Thyroid gland (tissue), 4 donors: ENCODE results near the gene CLCF1.

Experiments used
- POLR2A ChIP-seq, 2 donors: fragments of 450-650 bp; IDR thresholded peaks; one replicate each; pipeline ENCODE4 v1.6.1; 2017; ENCODE audit warnings: antibody characterized with exemption in 2 of 2, mild to moderate bottlenecking in 2 of 2, moderate library complexity in 1 of 2
- TF ChIP-seq, protein P1 (sequence below), 6 experiments: fragments of 200-600 bp in 3 of 6; fragments of 450-650 bp in 3 of 6; sonication (generic) in 3 of 6; IDR thresholded peaks; one replicate each; pipeline ENCODE4 v1.5.1; 2016 to 2019; ENCODE audit warnings: antibody characterized with exemption in 6 of 6, mild to moderate bottlenecking in 2 of 6, inconsistent platforms in 1 of 6, moderate library complexity in 1 of 6

DNA sequence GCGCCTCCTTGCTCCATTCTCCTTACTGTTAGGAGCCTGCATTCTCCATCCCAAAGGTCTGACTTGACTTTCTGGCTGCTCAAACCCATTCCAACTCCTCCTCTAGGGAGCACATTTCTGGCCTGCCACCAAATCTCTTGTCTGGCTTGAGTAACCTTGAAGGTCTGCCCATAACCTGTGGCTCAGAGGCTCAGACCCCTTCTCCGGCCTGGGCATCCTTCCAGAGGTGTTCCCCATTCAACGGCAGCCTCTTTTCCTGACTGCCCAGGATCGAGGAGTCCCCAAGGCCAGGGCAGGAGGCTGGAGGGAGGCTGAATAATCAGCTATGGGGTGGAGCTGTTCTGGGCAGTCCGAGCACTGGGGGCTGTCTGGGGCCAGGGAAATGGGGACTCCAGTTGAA is 20.6 kb upstream of the CLCF1 start:
- TF ChIP-seq POLR2A (IDR thresholded peaks at IDR 0.05) = no peak
- TF ChIP-seq, protein P1, sequence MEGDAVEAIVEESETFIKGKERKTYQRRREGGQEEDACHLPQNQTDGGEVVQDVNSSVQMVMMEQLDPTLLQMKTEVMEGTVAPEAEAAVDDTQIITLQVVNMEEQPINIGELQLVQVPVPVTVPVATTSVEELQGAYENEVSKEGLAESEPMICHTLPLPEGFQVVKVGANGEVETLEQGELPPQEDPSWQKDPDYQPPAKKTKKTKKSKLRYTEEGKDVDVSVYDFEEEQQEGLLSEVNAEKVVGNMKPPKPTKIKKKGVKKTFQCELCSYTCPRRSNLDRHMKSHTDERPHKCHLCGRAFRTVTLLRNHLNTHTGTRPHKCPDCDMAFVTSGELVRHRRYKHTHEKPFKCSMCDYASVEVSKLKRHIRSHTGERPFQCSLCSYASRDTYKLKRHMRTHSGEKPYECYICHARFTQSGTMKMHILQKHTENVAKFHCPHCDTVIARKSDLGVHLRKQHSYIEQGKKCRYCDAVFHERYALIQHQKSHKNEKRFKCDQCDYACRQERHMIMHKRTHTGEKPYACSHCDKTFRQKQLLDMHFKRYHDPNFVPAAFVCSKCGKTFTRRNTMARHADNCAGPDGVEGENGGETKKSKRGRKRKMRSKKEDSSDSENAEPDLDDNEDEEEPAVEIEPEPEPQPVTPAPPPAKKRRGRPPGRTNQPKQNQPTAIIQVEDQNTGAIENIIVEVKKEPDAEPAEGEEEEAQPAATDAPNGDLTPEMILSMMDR (IDR thresholded peaks at IDR 0.05) = no peak
